Natural killer cell (primary cell): ENCODE results near the gene SULT2B1. TPM values are rescaled to one million over a fixed set of nuclear protein-coding genes. Genes with fewer than 3 reads are reported as not detected.

ENCODE experiments used
- ATAC-seq, 3 donors: fragments of 150-1000 bp in 2 of 3; fragments of 200-7000 bp in 1 of 3; cut with Tn5 transposase; 1 replicate in 1 of 3; 2 replicates in 2 of 3; pipeline ENCODE4 v1.10.0; 2021; ENCODE audit warnings: mild to moderate bottlenecking in 2 of 3, moderate library complexity in 2 of 3
- DNase-seq, 2 donors: peaks; one replicate each; pipeline versions ENCODE4 v3.0.0 to v3.0.0-alpha.2; 2013 to 2021; ENCODE audit warnings: mixed read lengths in 1 of 2
- H3K27ac ChIP-seq: one replicate; pipeline ENCODE4 v1.5.1; 2013; ENCODE audit warnings: mild to moderate bottlenecking, low read length
- H3K27me3 ChIP-seq: one replicate; pipeline ENCODE4 v1.6.1; 2013; ENCODE audit warnings: low read length; ENCODE audit not compliant: control insufficient read depth, insufficient read depth
- H3K36me3 ChIP-seq: one replicate; pipeline ENCODE4 v1.6.1; 2013; ENCODE audit warnings: low read length; ENCODE audit not compliant: control insufficient read depth, insufficient read depth
- H3K4me1 ChIP-seq: one replicate; pipeline ENCODE4 v1.6.1; 2013; ENCODE audit warnings: low read length; ENCODE audit not compliant: control insufficient read depth, insufficient read depth
- H3K4me3 ChIP-seq: one replicate; pipeline ENCODE4 v1.5.1; 2013; ENCODE audit warnings: low read length
- H3K9me3 ChIP-seq: one replicate; pipeline ENCODE4 v1.6.1; 2013; ENCODE audit warnings: low read length; ENCODE audit not compliant: control insufficient read depth, insufficient read depth
- H3K27ac Mint-ChIP-seq, 2 donors: one replicate each; pipeline ENCODE4 v1.8.0; 2022; ENCODE audit warnings: mild to moderate bottlenecking in 2 of 2, mixed read lengths in 2 of 2, moderate library complexity in 1 of 2
- H3K27me3 Mint-ChIP-seq, 2 donors: one replicate each; pipeline ENCODE4 v1.8.0; 2022; ENCODE audit warnings: low read depth in 2 of 2, mixed read lengths in 2 of 2
- H3K36me3 Mint-ChIP-seq: one replicate; pipeline ENCODE4 v1.8.0; 2022; ENCODE audit warnings: mixed read lengths
- H3K4me1 Mint-ChIP-seq, 2 donors: one replicate each; pipeline ENCODE4 v1.8.0; 2022; ENCODE audit warnings: mixed read lengths in 2 of 2
- H3K4me3 Mint-ChIP-seq: one replicate; pipeline ENCODE4 v1.8.0; 2022; ENCODE audit warnings: mild to moderate bottlenecking, moderate library complexity, mixed read lengths
- H3K9me3 Mint-ChIP-seq, 2 donors: one replicate each; pipeline ENCODE4 v1.8.0; 2022; ENCODE audit warnings: mixed read lengths in 2 of 2
- CTCF ChIP-seq: fragments of 200-600 bp; IDR thresholded peaks from one replicate; pipeline ENCODE4 v1.8.0; 2022; ENCODE audit warnings: antibody characterized with exemption
- WGBS: methylation state at CpG from one replicate; pipeline ENCODE4 v1.1.7; 2013; ENCODE audit warnings: missing lambda C conversion rate; ENCODE audit not compliant: insufficient coverage; 5-methylcytosine and 5-hydroxymethylcytosine counted together
- intact Hi-C: fragments of 100-400 bp; cut with micrococcal nuclease; formaldehyde crosslinking; loops from one replicate; pipeline ENCODE4 v1.14.2; 2022
- total RNA-seq, 4 donors: library from RNA; stranded (reverse); fragments of 120-200 nt in 1 of 4; gene quantifications; one replicate each; pipeline versions ENCODE4 v1.2.3 to v1.2.4, GENCODE V29; 2013 to 2022

Gene SULT2B1
- total RNA-seq, 3 donors from 2014 or later (not counting 1 experiment from before 2014, with no cell fraction given), result 0.40 TPM; not detected in 2

GRCh38 chr19:48619692-48620585 lies 68.0 kb downstream of the SULT2B1 start:
- no peak for TF ChIP-seq CTCF
- H3K27ac ChIP-seq, result peak overlapping the region; percentile 65
- H3K4me1 ChIP-seq, result peaks cover 62% of the 10 kb centered on the region
- H3K27me3 Mint-ChIP-seq, result no peaks in the 10 kb centered on the region
- 45% methylated on average over 4 of the region's 6 CpGs for WGBS
- no peaks in the 10 kb centered on the region for H3K27me3 ChIP-seq
- peaks cover 49 to 58% of the 10 kb centered on the region in 2 donors for H3K4me1 Mint-ChIP-seq
- H3K36me3 Mint-ChIP-seq, result no peaks in the 10 kb centered on the region
- no peak for ATAC-seq
- H3K4me3 ChIP-seq, result peak overlapping the region; percentile 99
- intact Hi-C loops, result loop anchor here (2.0 kb wide), 1 partner anchor 17 kb away; the partner anchor contains the start of gene DBP
- no peaks in the 10 kb centered on the region for H3K9me3 Mint-ChIP-seq
- H3K4me3 Mint-ChIP-seq, result peak overlapping the region; percentile 96
- peaks cover 29% of the 10 kb centered on the region for H3K36me3 ChIP-seq
- DNase-seq, result no peak
- no peaks in the 10 kb centered on the region for H3K9me3 ChIP-seq
- peak overlapping the region; percentile 97 to 99 for H3K27ac Mint-ChIP-seq

- H3K4me3 ChIP-seq, result peak overlapping the region; percentile 13
- peak overlapping the region; percentile 76 for H3K27ac ChIP-seq
- H3K27me3 ChIP-seq, result no peaks in the 10 kb centered on the region
- H3K36me3 ChIP-seq, result peaks cover 2% of the 10 kb centered on the region
- no peaks in the 10 kb centered on the region for H3K27me3 Mint-ChIP-seq
- no peaks in the 10 kb centered on the region for H3K9me3 ChIP-seq
- no peaks in the 10 kb centered on the region for H3K36me3 Mint-ChIP-seq
- WGBS, result 56% methylated on average over 8 of the region's 8 CpGs
- TF ChIP-seq CTCF, result no peak
- H3K27ac Mint-ChIP-seq, result peak overlapping the region; percentile 82 to 87
- ATAC-seq, result no peak
- H3K4me3 Mint-ChIP-seq, result peak overlapping the region; percentile 86
- intact Hi-C loops, result no loop called here
- no peaks in the 10 kb centered on the region for H3K9me3 Mint-ChIP-seq
- peaks cover 46 to 60% of the 10 kb centered on the region in 2 donors for H3K4me1 Mint-ChIP-seq
- peaks cover 66% of the 10 kb centered on the region for H3K4me1 ChIP-seq
- DNase-seq, result peak in 1 of 2 donors; percentile 24
Observed at GRCh38 chr19:48623556-48624066, 71.6 kb downstream of the SULT2B1 start.

GRCh38 chr19:48624067-48624594 lies 72.2 kb downstream of the SULT2B1 start:
- peak overlapping the region; percentile 21 for H3K4me3 ChIP-seq
- Mint-ChIP-seq H3K27ac (peak overlapping the region; percentile 82 to 87), H3K4me3 (peak overlapping the region; percentile 86), H3K9me3 (no peaks in the 10 kb centered on the region), H3K27me3 (no peaks in the 10 kb centered on the region), H3K4me1 (peaks cover 40 to 61% of the 10 kb centered on the region in 2 donors), H3K36me3 (no peaks in the 10 kb centered on the region)
- TF ChIP-seq CTCF, result no peak
- peaks cover 71% of the 10 kb centered on the region for H3K4me1 ChIP-seq
- DNase-seq (peak; percentile 88 to 97), ATAC-seq (peak; percentile 72 to 84 (median 74))
- peaks cover 2% of the 10 kb centered on the region for H3K36me3 ChIP-seq
- H3K9me3 ChIP-seq, result no peaks in the 10 kb centered on the region
- intact Hi-C loops, result no loop called here
- 2% methylated on average over 36 of the region's 40 CpGs for WGBS
- H3K27me3 ChIP-seq, result no peaks in the 10 kb centered on the region
- peak overlapping the region; percentile 76 for H3K27ac ChIP-seq
